ENCODE measurements around the gene RARG. TPM values are rescaled to one million over a fixed set of nuclear protein-coding genes. Genes with fewer than 3 reads are reported as not detected.

RARG gene
- total RNA-seq, 2 donors from 2014 or later: 15.5 to 23.5 TPM

Other genes starting within 250 kb of the RARG start
- 1,000 to 10,000 TPM in 1 of 2 donors, 100 to 1,000 TPM in 1; 637 to 1,013 TPM for gene EIF4B, start 225.8 kb downstream of the RARG start, total RNA-seq
- 1 to 10 TPM; 1.2 to 2.1 TPM for gene TNS2, start 182.1 kb downstream of the RARG start, total RNA-seq
- 10 to 100 TPM; 19.2 to 22.2 TPM for gene SPRYD3, start 152.8 kb downstream of the RARG start, total RNA-seq
- gene IGFBP6, start 134.5 kb downstream of the RARG start, total RNA-seq: 1 to 10 TPM; 1.5 to 3.6 TPM
- under 1 TPM; 0.35 to 0.59 TPM for gene SOAT2, start 128.7 kb downstream of the RARG start, total RNA-seq
- 10 to 100 TPM; 36.8 to 43.2 TPM for gene ZNF740, start 51.5 kb downstream of the RARG start, total RNA-seq
- gene CSAD, start 51.3 kb downstream of the RARG start, total RNA-seq: 10 to 100 TPM; 24.4 to 55.8 TPM
- 10 to 100 TPM; 71.4 to 76.3 TPM for gene ITGB7, start 25.0 kb downstream of the RARG start, total RNA-seq
- gene ESPL1, start 36.1 kb upstream of the RARG start, total RNA-seq: 10 to 100 TPM; 32.8 to 76.3 TPM
- gene PFDN5, start 63.3 kb upstream of the RARG start, total RNA-seq: 100 to 1,000 TPM; 334 to 355 TPM
- 10 to 100 TPM; 63.8 to 91.5 TPM for gene MYG1, start 67.5 kb upstream of the RARG start, total RNA-seq
- 10 to 100 TPM; 52.3 to 83.5 TPM for gene AAAS, start 89.4 kb upstream of the RARG start, total RNA-seq
- gene SP7, start 104.1 kb upstream of the RARG start, total RNA-seq: not detected
- 100 to 1,000 TPM in 1 of 2 donors, 10 to 100 TPM in 1; 86.0 to 156 TPM for gene SP1, start 148.0 kb upstream of the RARG start, total RNA-seq
- under 1 TPM in 1 of 2 donors, not detected in 1; 0.25 TPM for gene AMHR2, start 191.6 kb upstream of the RARG start, total RNA-seq
- 100 to 1,000 TPM; 170 to 226 TPM for gene PRR13, start 209.5 kb upstream of the RARG start, total RNA-seq
- gene PCBP2, start 219.9 kb upstream of the RARG start, total RNA-seq: 1,000 to 10,000 TPM in 1 of 2 donors, 100 to 1,000 TPM in 1; 786 to 1,016 TPM

Measured in activated naive CD4-positive, alpha-beta T cell treated with anti-CD3 and anti-CD28 coated beads, Interleukin-2, amount 50 U/mL, for 72 hours (primary cell).